ENCODE results near the gene CNIH2. TPM values are rescaled to one million over a fixed set of nuclear protein-coding genes. Genes with fewer than 3 reads are reported as not detected.

Gene CNIH2
- total and polyA plus RNA-seq, 7 donors = 0.63 to 1.7 TPM; not detected in 5

DNA sequence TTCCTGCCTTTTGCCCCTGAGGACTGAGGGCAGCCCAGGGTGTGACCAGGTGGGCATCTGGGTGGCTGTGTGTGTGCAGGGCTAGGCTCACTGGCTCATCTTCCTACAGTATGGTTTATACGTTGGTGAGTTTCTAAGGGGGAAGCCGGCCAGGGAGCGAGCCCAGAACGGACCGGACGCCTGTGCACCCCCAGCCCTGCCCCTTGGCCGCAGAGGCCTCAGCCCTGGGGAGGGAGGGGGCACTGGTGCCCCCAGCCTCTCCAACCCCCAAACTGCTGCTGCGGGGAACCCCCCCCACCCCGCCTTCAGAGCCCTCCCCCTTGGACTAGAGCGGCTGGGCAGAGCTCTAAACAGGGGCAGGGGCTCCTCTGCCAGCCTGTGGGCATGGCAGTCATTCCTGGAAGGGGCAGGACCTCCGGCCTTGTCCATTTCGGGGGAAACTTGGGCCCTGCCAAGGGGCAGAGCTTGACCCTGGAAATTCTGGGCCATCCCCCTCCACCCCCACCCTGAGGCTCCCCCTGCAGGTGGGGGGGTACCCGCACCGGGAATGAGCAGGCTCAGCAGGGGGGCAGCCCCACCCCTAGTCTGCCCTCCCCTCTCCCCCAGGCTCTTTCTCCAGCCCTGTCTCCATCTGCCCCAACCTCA, 5.6 kb downstream of the CNIH2 start:
- no peak for DNase-seq
- no peaks in the 10 kb centered on the region for H3K9me3 ChIP-seq
- H3K27ac ChIP-seq = no peak overlapping the region
- no peaks in the 10 kb centered on the region for H3K27me3 ChIP-seq
- 81 to 87% methylated on average over 14 of the region's 14 CpGs for WGBS, 2 donors
- TF ChIP-seq EP300 (IDR thresholded peaks at IDR 0.05) (no peak), POLR2A (IDR thresholded peaks at IDR 0.05) (no peak), POLR2AphosphoS5 (IDR thresholded peaks at IDR 0.05) (no peak)
- TF ChIP-seq, protein P1, sequence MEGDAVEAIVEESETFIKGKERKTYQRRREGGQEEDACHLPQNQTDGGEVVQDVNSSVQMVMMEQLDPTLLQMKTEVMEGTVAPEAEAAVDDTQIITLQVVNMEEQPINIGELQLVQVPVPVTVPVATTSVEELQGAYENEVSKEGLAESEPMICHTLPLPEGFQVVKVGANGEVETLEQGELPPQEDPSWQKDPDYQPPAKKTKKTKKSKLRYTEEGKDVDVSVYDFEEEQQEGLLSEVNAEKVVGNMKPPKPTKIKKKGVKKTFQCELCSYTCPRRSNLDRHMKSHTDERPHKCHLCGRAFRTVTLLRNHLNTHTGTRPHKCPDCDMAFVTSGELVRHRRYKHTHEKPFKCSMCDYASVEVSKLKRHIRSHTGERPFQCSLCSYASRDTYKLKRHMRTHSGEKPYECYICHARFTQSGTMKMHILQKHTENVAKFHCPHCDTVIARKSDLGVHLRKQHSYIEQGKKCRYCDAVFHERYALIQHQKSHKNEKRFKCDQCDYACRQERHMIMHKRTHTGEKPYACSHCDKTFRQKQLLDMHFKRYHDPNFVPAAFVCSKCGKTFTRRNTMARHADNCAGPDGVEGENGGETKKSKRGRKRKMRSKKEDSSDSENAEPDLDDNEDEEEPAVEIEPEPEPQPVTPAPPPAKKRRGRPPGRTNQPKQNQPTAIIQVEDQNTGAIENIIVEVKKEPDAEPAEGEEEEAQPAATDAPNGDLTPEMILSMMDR (IDR thresholded peaks at IDR 0.05) = no peak
- intact Hi-C loops (cut with DNase I) = no loop called here
- H3K4me1 ChIP-seq = peaks cover 0 to 43% (median 30%) of the 10 kb centered on the region in 4 donors
- peaks cover 0 to 8% (median 0%) of the 10 kb centered on the region in 4 donors for H3K36me3 ChIP-seq
- H3K4me3 ChIP-seq = no peak overlapping the region

DNA sequence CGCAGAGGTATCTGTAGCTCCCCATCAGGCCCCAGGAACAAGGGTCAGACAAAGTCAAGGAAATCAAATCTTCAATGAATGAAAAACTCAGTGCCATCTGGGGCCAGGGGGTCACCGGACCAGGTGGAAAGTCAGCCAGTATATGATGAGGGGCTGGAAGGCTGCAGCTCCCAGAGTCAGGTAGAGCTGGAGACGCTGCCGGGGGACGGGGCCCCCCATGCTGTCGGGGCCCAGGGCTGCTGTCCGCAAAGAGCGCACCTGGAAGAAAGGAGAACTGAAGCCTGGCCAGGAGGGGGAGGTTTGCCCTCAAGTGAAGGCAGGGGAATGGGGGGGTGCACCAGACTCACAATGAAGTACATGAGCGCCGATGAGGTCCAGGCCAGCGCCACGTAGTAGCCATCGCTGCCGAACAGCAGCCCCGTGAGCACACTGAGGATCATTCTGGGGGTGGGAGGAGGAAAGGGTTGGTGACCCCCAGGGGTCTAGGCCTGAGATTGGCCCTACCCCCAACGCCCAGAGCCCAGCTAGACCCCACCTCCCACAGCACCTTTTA, 6.6 kb downstream of the CNIH2 start:
- Histone ChIP-seq H3K27me3 (no peaks in the 10 kb centered on the region), H3K4me1 (peaks cover 0 to 42% (median 28%) of the 10 kb centered on the region in 4 donors), H3K9me3 (no peaks in the 10 kb centered on the region), H3K27ac (no peak overlapping the region), H3K4me3 (no peak overlapping the region), H3K36me3 (peaks cover 0 to 8% (median 0%) of the 10 kb centered on the region in 4 donors)
- intact Hi-C loops (cut with DNase I) = no loop called here
- no peak for DNase-seq
- TF ChIP-seq POLR2A (IDR thresholded peaks at IDR 0.05) (no peak), EP300 (IDR thresholded peaks at IDR 0.05) (no peak)
- TF ChIP-seq, protein P1 (IDR thresholded peaks at IDR 0.05) = no peak
- WGBS, 2 donors = 94 to 96% methylated on average over 16 of the region's 16 CpGs

DNA sequence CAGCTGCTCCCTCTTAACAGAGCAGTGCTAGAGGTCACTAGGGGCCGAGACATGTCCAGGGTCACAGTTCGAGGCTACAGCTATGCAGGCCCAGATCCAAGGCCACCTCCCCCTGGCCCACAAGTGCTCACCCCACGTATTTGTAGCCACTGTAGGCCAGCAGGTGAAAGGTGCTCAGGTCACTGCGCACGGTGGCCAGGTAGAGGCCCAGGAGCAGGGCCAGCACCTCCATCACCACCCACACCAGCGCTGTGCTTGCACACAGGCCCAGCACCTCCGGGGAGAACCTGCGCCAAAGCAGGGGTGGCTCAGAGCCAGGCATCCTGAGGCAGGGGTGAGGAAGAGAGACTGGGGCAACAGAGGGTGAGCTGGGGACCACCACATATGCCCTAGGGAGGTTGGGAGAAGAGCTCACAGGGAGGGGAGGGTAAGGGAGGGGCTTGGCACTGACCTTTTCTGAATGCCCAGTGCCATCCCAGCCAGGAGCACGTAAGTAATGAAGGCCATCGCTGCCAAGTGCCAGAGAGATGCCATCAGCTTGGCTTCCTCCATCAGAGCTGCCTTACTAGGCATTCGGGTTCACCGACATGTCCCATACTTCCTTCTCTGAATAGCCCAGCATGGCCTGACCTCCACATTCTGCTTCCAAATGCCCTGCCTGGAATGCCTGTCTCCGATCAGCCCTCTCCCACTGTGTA, 7.4 kb downstream of the CNIH2 start:
- peaks cover 0 to 8% (median 0%) of the 10 kb centered on the region in 4 donors for H3K36me3 ChIP-seq
- no peaks in the 10 kb centered on the region for H3K9me3 ChIP-seq
- H3K27ac ChIP-seq = no peak overlapping the region
- peaks cover 0 to 47% (median 35%) of the 10 kb centered on the region in 4 donors for H3K4me1 ChIP-seq
- WGBS, 2 donors = 94% methylated on average over 13 of the region's 13 CpGs
- no peak for DNase-seq
- intact Hi-C loops (cut with DNase I) = no loop called here
- no peak for TF ChIP-seq EP300 (IDR thresholded peaks at IDR 0.05)
- TF ChIP-seq POLR2AphosphoS5 (IDR thresholded peaks at IDR 0.05) = no peak
- no peak for TF ChIP-seq POLR2A (IDR thresholded peaks at IDR 0.05)
- TF ChIP-seq, protein P1 (IDR thresholded peaks at IDR 0.05) = no peak
- H3K4me3 ChIP-seq = no peak overlapping the region
- no peaks in the 10 kb centered on the region for H3K27me3 ChIP-seq

DNA sequence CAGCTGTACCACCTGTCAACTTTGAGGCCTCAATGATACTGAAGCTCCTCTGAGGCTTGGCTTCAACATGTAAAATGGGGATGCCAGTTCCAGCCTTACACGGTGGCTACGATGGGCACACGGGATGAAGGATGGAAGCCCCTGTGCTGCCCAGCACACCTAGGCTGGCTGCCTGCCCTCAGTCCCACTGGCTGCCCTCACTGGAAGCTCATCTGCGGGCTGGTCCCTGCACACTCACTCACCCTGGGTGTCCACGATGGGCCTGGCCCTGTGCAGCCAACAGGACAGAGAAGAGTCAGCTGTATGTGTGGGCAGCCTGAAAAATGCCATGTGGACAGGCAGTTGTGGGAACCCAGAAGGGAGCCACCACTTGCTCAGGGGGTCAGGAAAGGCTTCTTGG, 8.7 kb downstream of the CNIH2 start:
- Histone ChIP-seq H3K27ac (no peak overlapping the region), H3K9me3 (no peaks in the 10 kb centered on the region), H3K4me1 (peaks cover 0 to 47% (median 39%) of the 10 kb centered on the region in 4 donors), H3K27me3 (peaks cover 6 to 7% (median 7%) of the 10 kb centered on the region in 3 donors), H3K36me3 (peaks cover 0 to 8% (median 0%) of the 10 kb centered on the region in 4 donors), H3K4me3 (no peak overlapping the region)
- intact Hi-C loops (cut with DNase I) = no loop called here
- DNase-seq = no peak
- TF ChIP-seq POLR2A (IDR thresholded peaks at IDR 0.05) (no peak), EP300 (IDR thresholded peaks at IDR 0.05) (no peak), POLR2AphosphoS5 (IDR thresholded peaks at IDR 0.05) (no peak)
- TF ChIP-seq, protein P1 (IDR thresholded peaks at IDR 0.05) = no peak
- WGBS, 2 donors = 88 to 94% methylated on average over 5 of the region's 5 CpGs
